ENCODE measurements around the gene PCSK5.

DNA sequence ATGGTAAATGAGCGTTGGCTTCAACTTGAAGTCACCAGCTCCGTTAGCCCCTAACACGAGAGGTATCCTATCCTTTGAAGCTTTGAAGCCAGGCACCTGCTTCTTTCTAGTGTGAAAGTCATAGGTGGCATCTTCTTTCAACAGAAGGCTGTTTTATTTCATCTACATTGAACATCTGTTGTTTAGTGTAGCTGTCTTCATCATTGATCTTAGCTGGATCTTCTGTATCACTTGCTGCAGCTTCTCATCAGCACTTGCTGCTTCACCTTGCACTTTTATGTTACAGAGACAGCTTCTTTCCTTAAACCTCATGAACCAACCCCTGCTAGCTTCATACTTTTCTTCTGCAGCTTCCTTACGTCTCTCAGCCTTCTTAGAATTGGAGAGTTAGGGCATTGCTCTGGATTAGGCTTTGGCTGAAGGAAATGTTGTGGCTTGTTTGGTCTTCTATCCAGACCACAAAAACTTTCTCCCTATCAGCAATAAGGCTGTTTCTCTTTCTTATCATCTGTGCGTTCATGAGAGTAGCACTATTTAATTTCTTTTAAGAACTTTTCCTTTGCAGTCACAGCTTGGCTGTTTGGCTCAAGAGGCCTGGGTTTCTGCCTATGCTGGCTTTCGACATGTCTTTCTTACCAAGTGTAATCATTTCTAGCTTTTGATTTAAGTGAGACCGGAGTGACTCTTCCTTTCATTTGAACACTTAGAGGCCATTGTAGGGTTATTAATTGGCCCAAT is 47.2 kb downstream of the PCSK5 start:
- TF ChIP-seq, protein P1, sequence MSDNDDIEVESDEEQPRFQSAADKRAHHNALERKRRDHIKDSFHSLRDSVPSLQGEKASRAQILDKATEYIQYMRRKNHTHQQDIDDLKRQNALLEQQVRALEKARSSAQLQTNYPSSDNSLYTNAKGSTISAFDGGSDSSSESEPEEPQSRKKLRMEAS (IDR thresholded peaks at IDR 0.05): no peak
- TF ChIP-seq JUND (IDR thresholded peaks at IDR 0.05) (no peak), RAD21 (IDR thresholded peaks at IDR 0.05) (no peak), TAF1 (conservative IDR thresholded peaks at IDR 0.05) (no peak), HNF4G (IDR thresholded peaks at IDR 0.05) (no peak), EGR1 (IDR thresholded peaks at IDR 0.05; ENCODE audit: low read depth in 2 of 2) (no peak)
- TF ChIP-seq, protein P2, sequence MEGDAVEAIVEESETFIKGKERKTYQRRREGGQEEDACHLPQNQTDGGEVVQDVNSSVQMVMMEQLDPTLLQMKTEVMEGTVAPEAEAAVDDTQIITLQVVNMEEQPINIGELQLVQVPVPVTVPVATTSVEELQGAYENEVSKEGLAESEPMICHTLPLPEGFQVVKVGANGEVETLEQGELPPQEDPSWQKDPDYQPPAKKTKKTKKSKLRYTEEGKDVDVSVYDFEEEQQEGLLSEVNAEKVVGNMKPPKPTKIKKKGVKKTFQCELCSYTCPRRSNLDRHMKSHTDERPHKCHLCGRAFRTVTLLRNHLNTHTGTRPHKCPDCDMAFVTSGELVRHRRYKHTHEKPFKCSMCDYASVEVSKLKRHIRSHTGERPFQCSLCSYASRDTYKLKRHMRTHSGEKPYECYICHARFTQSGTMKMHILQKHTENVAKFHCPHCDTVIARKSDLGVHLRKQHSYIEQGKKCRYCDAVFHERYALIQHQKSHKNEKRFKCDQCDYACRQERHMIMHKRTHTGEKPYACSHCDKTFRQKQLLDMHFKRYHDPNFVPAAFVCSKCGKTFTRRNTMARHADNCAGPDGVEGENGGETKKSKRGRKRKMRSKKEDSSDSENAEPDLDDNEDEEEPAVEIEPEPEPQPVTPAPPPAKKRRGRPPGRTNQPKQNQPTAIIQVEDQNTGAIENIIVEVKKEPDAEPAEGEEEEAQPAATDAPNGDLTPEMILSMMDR (IDR thresholded peaks at IDR 0.05; ENCODE audit: low read depth, low read length, missing input control): no peak
- TF ChIP-seq, protein P3, sequence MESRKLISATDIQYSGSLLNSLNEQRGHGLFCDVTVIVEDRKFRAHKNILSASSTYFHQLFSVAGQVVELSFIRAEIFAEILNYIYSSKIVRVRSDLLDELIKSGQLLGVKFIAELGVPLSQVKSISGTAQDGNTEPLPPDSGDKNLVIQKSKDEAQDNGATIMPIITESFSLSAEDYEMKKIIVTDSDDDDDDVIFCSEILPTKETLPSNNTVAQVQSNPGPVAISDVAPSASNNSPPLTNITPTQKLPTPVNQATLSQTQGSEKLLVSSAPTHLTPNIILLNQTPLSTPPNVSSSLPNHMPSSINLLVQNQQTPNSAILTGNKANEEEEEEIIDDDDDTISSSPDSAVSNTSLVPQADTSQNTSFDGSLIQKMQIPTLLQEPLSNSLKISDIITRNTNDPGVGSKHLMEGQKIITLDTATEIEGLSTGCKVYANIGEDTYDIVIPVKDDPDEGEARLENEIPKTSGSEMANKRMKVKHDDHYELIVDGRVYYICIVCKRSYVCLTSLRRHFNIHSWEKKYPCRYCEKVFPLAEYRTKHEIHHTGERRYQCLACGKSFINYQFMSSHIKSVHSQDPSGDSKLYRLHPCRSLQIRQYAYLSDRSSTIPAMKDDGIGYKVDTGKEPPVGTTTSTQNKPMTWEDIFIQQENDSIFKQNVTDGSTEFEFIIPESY (IDR thresholded peaks at IDR 0.05): no peak
- TF ChIP-seq, protein P4, sequence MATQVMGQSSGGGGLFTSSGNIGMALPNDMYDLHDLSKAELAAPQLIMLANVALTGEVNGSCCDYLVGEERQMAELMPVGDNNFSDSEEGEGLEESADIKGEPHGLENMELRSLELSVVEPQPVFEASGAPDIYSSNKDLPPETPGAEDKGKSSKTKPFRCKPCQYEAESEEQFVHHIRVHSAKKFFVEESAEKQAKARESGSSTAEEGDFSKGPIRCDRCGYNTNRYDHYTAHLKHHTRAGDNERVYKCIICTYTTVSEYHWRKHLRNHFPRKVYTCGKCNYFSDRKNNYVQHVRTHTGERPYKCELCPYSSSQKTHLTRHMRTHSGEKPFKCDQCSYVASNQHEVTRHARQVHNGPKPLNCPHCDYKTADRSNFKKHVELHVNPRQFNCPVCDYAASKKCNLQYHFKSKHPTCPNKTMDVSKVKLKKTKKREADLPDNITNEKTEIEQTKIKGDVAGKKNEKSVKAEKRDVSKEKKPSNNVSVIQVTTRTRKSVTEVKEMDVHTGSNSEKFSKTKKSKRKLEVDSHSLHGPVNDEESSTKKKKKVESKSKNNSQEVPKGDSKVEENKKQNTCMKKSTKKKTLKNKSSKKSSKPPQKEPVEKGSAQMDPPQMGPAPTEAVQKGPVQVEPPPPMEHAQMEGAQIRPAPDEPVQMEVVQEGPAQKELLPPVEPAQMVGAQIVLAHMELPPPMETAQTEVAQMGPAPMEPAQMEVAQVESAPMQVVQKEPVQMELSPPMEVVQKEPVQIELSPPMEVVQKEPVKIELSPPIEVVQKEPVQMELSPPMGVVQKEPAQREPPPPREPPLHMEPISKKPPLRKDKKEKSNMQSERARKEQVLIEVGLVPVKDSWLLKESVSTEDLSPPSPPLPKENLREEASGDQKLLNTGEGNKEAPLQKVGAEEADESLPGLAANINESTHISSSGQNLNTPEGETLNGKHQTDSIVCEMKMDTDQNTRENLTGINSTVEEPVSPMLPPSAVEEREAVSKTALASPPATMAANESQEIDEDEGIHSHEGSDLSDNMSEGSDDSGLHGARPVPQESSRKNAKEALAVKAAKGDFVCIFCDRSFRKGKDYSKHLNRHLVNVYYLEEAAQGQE (IDR thresholded peaks at IDR 0.05): no peak
